ENCODE measurements around the gene TNFSF15.

GRCh38 chr9:114787781-114788498 lies 17.9 kb downstream of the TNFSF15 start:
- no peak for TF ChIP-seq CTCF (conservative IDR thresholded peaks at IDR 0.05; ENCODE audit: low read depth in 2 of 2)
- no peak for TF ChIP-seq EZH2 (IDR thresholded peaks at IDR 0.05; ENCODE audit: low read depth, unreplicated experiment)
- TF ChIP-seq CREB1 (CRISPR knock-in tag; IDR thresholded peaks at IDR 0.05; ENCODE audit: low read depth), result no peak
- no peak for TF ChIP-seq POLR2AphosphoS5 (IDR thresholded peaks at IDR 0.05; ENCODE audit: low read depth)
- no peak for TF ChIP-seq EZH2phosphoT487 (IDR thresholded peaks at IDR 0.05; ENCODE audit: unreplicated experiment)
- TF ChIP-seq NANOG (IDR thresholded peaks at IDR 0.05; ENCODE audit: borderline replicate concordance), result no peak
- no peak for TF ChIP-seq REST (IDR thresholded peaks at IDR 0.05; ENCODE audit: unreplicated experiment)
- no peak for TF ChIP-seq ZNF331 (CRISPR knock-in tag; IDR thresholded peaks at IDR 0.05; ENCODE audit: low read depth)
- TF ChIP-seq ETS1 (IDR thresholded peaks at IDR 0.05), result no peak
- TF ChIP-seq STAT1 (IDR thresholded peaks at IDR 0.05; ENCODE audit: unreplicated experiment), result no peak

All from GM23338 (cell line).